Activated effector memory CD4-positive, alpha-beta T cell treated with Interleukin-2 at 50 U/mL for 16 hours (primary cell): ENCODE measurements around the gene LYSMD3.

Source experiments
- DNase-seq: peaks from one replicate; pipeline ENCODE4 v3.0.0-alpha.2; 2020

Gene LYSMD3

DNA sequence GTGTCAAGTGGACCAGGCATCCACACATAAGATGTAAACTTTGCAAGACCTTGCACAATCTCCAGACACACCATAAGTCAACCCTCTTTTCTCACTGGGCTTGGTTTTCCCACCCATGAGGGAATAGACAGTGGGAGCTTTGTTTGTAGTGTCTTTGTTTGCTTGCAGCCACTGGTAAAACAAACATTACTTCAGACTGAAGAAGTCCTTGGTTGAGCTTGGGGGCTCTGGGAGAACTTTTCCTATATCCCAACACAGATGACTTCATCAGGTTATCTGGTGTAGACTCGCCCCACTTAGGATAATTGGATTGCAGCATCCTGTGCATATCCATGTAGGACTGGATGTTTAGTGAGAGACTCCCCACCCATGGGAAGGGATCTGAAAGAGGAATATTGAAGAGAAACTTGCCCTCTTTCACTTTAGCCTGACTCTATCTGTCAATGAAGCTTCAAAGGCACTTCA lies 17.7 kb upstream of the LYSMD3 start:
- no peak for DNase-seq

DNA sequence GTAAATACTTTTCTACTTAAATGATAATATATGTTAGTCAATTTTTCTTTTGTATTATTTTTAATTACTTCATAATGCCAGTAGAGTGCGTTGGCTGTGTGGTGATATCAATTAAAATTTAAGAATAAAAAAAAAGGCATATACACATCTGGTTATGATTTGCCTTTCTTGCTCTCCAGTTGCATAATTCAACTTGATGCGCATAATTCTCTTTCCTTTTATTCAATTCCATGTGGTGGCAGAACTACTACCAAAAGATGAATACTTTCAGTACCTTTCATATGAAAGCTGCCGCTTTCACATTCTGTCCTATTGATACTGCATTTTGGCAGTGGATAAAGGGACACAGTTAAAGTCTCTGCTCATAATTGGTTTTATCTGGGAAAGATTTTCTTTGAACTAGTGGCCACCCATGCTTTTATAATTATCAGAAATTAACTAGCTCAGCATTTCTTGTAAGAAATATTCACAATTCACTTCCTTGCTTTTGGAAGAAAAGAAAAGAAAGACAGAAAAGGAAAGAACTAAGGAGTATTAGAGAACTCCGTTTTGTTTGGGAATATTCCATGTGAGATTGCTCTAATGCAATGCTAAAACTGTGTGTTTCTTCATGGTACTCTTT lies 16.9 kb upstream of the LYSMD3 start:
- no peak for DNase-seq

DNA sequence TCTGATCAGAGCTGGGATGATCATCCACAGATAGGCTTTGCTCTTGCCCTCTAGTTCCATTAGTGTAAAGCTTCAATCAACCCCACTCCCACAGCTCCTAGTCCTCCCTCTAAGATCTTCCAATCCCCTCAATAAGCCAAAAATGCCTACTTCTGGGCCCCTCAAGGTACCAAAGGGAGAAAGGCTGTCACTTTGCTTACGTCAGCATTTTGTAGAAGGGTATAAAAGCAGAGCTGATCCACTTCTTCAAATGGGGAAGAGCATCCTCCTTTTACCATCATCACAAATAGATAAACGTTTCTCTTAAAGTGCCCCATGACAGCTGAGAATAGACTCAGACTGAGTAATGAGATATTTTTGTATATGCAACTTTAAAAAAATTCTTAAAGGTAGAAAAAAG lies 16.1 kb upstream of the LYSMD3 start:
- no peak for DNase-seq

DNA sequence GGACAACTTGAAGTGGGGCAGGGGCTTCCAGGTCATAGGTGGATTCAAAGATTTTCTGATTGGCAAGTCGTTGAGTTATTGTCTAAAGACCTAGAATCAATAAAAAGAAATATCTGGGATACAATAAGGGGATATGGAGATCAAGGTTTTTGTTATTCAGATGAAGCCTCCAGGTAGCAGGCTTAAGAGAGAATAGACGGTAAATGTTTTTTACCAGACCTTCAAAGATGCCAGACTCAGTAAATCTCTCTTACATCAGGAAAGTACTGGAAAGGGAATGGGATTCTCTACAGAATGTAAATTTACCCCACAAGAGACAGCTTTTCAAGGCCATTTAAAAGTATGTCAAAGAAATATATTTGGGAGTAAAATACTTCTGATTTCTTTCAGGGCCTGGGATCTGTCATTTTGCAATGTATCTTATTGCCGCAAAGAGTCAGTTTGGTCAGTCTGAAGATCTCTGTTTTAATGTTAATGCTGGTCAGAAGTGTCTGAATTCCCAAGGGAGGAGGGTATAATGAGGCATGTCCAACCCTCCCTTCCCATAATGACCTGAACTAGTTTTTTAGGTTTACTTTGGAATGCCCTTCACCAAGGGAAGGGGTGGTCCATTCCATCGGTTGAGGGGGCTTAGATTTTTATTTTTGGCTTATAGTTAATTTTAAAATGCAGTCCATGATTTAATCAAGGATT lies 13.6 kb upstream of the LYSMD3 start:
- DNase-seq, result no peak

DNA sequence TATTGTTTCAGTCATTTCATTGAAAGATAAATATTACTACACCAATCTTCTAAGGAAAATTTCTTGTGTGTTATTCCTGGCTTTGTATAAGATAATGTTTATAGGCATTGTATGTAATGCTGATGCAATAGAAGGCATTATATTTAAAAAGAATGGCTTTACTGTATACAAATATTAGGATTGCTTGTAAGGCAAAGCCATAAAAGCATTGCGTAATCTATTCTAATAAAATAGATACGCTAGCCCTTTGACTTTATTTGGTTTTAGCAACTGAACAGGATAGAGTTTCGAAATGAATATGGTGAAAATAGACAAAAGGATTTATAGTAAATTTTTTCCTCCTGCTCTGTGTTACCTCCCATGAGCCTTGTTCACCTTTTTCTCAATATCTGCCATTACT lies 5.5 kb upstream of the LYSMD3 start:
- no peak for DNase-seq

DNA sequence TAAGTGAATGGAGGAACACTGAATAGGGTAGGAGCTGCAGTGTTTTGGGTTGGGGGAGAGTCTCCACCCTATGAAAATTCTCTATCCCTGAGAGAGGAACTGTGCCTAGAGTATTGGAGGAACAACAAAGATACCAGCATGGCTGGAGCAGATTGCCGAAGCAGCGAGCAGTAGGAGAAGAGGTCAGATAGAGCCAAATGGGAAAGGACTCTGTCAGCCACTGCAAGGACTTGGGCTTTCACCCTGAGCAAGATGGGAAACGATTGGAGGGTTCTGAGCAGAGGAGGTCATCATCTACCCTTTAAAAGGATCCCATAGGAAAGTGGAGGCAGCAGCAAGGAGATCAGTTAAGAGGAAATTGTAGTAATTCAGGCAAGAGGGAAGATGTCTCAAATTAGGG lies 4.4 kb upstream of the LYSMD3 start:
- no peak for DNase-seq

DNA sequence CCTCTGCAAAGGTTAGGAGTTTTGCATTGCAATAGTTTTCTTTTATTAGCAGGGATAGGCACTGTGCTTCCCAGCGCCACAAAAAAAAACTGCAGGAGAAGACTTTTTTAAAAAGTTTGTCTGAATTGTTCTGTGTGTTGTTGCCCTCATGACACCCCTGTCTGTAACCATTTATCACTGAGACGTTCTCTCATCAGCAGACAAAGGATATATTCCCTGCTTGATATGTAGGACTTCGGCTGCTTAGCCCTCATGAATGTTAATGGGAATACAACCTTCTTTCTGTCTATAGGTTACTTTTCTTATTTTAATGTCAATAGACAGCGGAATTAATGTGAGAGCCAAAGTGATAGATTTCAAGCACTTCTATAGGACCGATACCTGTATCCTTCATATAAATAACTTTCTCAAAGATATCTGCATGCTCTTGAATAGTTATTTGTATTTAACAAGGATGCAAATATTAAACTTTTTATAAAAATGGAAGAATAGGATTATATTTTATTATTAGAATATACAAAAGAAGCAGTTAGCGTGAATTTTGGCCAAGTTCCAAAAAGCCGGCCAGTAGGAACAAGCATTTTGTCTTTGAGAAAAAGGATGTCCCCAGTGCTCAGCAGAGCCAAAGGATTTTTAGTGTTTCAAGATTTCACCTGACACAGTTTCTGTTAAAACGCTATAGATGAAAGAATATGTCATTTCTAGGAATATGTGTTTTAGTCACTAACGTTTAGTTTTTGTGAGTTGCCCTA lies 1.5 kb upstream of the LYSMD3 start:
- DNase-seq, result no peak

DNA sequence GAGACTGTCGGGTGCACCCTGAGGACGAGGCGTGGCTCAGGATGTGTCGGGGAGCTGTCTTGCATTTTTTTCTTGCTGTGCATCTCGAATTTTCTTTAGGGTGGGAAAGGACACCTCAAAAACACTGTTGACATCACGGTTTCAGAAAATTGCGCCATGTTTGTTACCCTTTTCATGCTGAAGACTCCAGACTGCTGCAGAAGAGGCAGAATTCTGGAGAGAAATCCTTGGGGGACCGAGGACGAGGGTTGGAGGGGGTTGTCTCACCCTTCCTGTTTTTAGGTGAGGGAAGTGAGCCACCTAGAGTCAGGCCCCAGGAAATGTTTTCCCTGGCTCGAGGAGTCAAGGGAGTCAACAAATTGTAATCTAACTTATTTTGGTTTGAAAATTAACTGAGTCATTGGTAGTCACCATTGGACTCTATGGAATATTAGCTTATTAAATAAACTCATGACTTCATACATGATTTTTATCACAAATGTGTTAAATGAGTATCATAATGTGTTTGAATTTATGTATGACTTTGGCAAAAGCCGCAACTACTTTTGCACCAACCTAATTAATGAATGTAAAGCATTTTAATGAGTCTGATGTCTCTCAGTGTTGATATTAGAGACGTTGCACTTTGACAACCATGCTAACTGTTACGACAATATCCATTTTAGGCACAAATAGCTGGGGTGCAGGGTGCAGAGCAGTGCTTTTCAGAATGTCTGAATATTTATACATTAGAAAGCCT lies 724 bp upstream of the LYSMD3 start:
- DNase-seq, result no peak

DNA sequence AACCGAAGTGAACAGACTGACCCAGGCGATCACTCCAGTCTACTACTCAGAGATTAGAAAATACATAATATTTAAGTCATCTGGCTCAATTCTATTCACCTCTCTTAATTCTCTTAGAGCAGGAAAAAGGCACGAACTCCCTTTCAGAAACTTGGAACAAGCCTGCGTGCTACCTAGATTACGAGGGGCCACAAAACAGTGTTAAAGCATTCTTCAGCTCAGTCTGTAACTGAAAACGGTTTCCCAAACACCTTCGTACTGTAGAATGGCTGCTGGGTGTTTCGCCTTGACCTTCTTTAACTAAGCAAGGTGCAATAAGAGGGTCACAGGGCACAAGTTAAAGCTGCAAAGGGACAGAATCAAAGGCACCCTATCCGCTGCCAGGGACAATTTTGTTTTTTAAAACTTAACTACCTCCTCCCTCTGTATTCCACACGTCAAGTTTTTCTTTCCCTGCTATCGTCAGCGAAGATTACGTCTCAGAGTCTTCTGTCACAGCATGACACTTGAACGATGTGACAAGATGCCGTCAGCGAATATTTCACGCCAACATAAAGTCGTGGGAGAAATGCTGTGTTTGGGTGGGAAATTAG lies 687 bp downstream of the LYSMD3 start:
- no peak for DNase-seq

DNA sequence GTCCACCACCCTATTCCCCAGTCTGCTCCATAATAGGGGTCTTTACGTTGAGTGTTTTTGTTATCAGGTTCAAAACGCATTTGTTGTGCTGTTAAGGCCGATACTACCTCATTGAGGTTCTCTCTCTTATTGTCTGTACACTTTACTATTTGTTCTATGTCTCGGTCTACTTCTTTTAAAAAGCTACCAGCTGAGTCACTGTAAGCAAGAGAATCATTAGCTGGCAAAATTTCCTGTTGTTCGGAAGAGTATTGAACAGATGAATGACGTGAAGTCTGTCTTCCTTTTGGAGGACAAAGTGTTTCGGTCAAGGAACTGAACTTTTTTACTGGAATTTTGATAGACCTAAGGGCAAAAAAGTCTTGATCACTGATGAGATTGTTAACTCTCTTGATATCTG lies 10.3 kb downstream of the LYSMD3 start:
- no peak for DNase-seq

DNA sequence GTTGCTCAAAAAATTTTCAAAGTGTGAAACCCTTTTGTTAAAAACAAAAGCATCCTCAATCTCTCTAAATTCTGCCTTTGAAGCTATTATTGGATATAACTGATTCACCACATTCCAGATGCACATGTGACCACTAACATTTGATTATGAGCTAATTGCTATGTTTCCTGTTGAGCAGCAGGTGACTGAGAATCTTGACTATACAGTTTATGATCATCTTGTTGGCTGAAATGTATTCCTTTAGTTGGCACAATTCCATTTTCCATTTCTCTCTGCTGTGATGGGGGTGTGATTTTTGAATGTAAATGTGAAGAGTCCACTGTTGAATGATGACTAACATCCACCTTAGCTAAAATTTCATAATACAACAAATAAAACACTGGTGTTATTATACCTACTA lies 10.7 kb downstream of the LYSMD3 start:
- no peak for DNase-seq

DNA sequence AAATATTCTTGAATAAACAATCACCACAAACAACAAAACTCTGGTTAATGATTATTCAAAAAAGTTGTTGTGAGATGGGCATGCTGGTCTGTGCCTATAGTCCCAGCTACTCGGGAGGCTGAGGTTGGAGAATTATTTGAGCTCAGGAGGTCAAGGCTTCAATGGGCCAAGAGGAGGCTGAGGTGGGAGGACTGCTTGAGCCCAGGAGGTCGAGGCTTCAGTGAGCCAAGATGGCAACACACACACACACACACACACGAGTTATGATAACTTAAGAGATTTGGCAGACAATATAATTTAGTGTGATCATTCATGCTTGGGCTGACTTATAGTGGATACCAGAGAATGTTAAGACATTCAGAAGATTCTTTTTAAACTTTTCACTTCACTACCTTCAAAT lies 14.9 kb downstream of the LYSMD3 start:
- DNase-seq, result no peak

DNA sequence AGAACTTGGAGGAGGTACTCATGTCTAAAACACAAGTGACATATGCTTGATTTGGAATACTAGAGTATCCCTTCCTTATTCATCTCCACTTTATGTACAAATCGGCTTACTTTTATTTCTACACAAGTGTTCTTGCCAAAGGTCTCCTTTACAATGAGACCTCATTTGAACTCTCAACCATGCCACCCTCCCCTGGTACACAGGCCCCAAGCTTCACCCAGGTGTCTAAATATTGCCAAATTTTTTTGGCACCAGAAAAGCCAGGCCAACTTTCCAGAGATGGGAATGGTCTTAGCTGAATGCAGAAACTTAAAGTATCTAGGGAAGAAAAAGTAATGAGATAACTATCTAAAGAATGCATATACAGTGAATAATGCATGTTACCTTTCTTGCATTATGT lies 18.9 kb downstream of the LYSMD3 start:
- DNase-seq, result no peak

DNA sequence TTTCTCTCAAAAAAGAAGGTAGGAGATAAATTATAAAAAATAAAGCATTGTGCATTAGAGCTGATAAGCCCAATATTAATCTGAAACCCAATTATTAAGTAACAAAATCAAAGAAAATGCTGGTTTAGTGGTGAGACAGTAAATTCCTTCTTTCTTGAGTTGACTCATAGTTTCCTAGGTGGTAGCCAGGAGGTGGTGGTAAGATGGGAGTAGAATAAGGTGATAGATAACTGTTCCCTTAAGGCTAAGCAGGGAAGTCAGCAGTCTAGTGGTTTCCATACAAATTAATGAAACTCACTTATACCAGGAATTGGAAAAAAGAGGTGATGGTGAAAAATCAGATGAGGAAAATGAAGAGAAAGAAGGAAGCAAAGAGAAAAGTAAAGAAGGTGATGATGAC lies 23.2 kb downstream of the LYSMD3 start:
- DNase-seq, result no peak

DNA sequence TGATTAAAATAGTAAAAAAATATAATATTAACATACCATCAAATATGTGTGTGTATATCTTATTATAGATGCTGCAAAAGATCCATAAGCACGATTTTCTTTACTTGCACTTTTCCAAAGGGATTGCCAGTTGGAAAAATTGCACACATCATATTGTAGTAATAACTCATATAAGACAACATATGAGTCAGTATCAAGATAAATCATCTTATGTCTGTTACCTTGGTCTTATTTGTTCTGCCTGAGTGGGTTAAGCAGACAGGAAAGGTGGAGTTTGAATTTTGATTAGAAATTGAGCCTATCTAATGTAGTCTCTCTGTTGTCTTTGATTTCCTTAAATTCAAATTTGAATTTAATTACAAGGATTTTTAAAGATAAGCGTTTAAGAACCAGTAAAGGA lies 24.6 kb downstream of the LYSMD3 start:
- no peak for DNase-seq

DNA sequence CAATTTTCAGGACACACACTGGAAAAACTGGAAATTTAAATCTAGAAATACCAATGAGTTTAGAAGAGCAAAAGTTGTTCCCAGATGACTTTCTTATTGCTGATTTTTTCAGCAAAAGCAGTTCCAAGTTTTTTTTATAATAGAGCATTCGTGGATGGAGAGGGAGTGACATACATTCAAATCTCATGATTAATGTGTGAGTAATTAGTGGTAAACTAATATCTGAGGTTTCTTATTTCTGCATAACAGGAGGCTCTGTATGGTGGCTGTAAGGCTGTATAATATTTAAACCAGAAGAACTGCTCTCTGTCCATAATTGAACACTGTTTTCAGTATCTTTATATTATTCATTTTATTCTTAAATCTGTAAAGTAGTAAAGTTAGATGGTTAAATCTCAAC lies 25.8 kb downstream of the LYSMD3 start:
- no peak for DNase-seq

DNA sequence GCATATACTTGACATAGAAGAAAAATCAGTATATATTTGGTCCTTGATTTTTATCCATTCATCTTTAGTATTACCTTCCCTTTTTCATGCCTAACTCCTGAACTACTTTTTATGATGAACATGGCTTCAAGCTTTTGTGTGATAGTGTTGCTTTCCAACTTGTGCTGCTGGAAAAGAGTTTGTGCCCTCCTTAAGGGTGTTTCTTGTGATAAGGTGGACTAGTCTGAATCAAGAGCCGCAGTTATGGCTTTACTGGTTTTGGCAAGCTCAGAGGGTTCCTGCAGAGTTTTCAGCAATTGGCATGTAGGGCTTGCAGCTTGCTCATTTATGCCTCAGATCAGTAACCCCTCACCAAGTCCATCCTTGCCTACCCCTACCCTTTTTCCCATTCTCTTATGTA lies 34.2 kb downstream of the LYSMD3 start:
- no peak for DNase-seq

DNA sequence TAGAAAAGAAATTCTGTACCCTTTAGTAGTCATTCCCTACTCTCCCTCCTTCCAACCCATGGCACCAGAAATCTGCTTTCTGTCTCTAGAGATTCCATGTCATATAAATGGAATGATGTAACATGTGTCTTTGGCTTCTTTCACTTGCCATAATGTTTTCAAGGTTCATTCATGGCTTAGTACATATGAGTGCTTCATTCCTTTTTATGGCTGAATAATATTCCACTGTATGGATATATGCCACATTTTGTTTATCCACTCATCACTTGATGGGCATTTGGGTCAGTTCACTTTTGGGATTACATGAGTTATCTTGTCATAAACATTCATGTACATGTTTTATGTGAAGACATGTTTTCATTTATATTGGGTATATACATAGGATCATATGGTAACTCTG lies 35.3 kb downstream of the LYSMD3 start:
- no peak for DNase-seq

DNA sequence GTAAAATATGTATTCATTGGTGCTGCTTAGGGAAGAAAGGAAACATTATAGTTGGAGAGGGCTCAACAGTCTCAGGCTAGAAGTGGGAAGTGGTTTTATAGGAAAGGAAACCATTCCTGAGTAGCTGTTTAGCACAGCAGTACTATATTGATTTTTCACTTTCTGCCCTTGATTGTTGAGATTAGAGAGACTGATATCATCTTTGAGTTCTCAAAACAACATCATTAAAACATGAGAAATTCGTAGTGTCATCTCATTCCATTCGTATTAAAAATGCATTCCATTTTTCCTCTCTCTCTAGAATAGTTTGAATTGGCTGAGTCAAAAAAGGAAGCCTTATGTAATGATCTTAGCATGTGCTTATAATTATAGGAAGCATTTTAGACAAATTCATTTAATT lies 40.6 kb downstream of the LYSMD3 start:
- DNase-seq, result no peak

DNA sequence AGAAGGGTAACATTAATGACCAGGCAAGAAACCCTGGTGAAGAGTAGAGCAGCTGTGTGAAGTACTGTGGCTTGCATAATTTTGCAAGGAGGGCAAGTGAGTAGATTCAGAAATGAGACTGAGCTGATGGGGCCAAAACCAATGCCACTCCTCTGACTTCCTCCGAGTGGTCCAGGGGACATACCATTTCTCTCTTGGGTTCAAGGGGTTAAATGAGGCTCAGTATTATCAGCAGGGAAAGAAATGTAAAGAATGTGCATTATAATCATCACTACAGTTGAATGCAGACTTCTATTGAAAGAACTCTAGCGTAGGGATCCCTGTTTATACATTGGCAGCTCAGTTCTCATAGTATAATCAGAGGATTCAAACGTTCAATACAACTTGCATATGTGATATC lies 44.8 kb downstream of the LYSMD3 start:
- no peak for DNase-seq

DNA sequence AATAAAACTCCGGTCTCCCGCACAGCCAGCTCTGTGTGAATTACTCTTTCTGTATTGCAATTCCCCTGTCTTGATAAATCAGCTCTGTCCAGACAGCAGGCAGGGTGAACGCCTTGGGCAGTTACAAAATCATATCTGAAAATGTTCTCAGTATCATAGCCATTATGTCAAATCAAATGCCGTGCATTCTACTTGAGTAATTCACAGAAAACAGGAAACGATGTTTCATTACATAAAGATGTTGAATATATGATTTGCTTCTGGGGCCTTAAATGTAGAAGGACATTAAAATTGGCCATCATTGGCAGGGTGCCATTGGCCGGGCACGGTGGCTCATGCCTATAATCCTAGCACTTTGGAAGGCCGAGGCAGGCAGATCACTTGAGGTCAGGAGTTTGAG lies 46.2 kb downstream of the LYSMD3 start:
- DNase-seq, result no peak

DNA sequence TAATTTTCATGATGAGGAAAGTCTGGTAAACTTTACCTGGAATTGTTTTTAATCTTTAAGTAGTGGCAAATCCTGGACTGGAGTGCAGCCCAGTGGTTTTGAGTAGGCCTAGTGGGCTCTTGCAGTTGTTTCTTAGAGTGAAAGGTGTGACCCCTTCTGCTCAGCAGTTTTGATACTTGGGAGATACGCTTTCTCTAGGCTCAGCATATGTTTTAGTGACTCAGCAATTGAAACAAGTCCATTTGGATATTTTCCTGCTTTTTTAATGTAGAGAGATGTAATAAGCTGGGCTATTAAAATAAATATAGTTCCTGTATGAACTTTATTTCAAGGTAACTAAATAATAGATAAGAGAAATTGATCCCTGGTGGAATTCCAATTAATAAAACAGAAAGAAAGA lies 48.7 kb downstream of the LYSMD3 start:
- no peak for DNase-seq
